IMR-90 (cell line): ENCODE measurements around the gene ANKRD13B. TPM values are rescaled to one million over a fixed set of nuclear protein-coding genes. Genes with fewer than 3 reads are reported as not detected.

ENCODE experiments used
- ATAC-seq: fragments of 200-7000 bp; cut with Tn5 transposase; 2 replicates; pipeline ENCODE4 v1.9.1; 2020; ENCODE audit warnings: low read depth, mild to moderate bottlenecking, moderate library complexity
- BruUV-seq: library from RNA; stranded (reverse); fragments of 400-500 nt; replicated peaks from 2 replicates; lab custom pipeline; 2021; lab: Mats Ljungman, UMichigan
- CTCF ChIA-PET: fragments of 300-600 bp; formaldehyde crosslinking; extraction: SDS; loops from one replicate; lab custom pipeline; 2021; ENCODE audit warnings: antibody characterized with exemption; lab: Yijun Ruan, JAX
- POLR2A ChIA-PET: fragments of 300-600 bp; sonication (Branson Sonifier 250); formaldehyde crosslinking; loops from one replicate; lab custom pipeline; 2022; ENCODE audit warnings: antibody characterized with exemption; ENCODE audit not compliant: unreplicated experiment; lab: Charles Lee
- DNase-seq: peaks from one replicate; pipeline ENCODE4 v3.0.0; 2013
- H2AFZ ChIP-seq: replicated peaks from 2 replicates; pipeline ENCODE3; 2013; ENCODE audit warnings: low read length, mild to moderate bottlenecking; ENCODE audit not compliant: poor library complexity
- H2AK5ac ChIP-seq: 2 replicates; pipeline ENCODE4 v1.6.1; 2013; ENCODE audit warnings: low read depth, low read length, inconsistent platforms
- H2AK9ac ChIP-seq: replicated peaks from 2 replicates; pipeline ENCODE3; 2013; ENCODE audit warnings: mild to moderate bottlenecking, low read depth, low read length, moderate library complexity; ENCODE audit not compliant: poor library complexity
- H2BK120ac ChIP-seq: 2 replicates; pipeline ENCODE4 v1.6.1; 2013; ENCODE audit warnings: low read depth, low read length, inconsistent platforms
- H2BK15ac ChIP-seq: 3 replicates; pipeline ENCODE4 v1.6.1; 2013; ENCODE audit warnings: low read depth, low read length, inconsistent platforms
- H2BK20ac ChIP-seq: 2 replicates; pipeline ENCODE4 v1.6.1; 2013; ENCODE audit warnings: low read depth, mild to moderate bottlenecking, inconsistent platforms, low read length, moderate library complexity
- H2BK5ac ChIP-seq: 2 replicates; pipeline ENCODE4 v1.6.1; 2013; ENCODE audit warnings: mild to moderate bottlenecking, low read depth, low read length, inconsistent platforms; ENCODE audit not compliant: poor library complexity, severe bottlenecking
- H3K14ac ChIP-seq: replicated peaks from 2 replicates; pipeline ENCODE4 v1.6.1; 2013; ENCODE audit warnings: low read depth, low read length, inconsistent platforms
- H3K18ac ChIP-seq: 2 replicates; pipeline ENCODE4 v1.6.1; 2013; ENCODE audit warnings: low read depth, low read length, control low read depth
- H3K23ac ChIP-seq: 2 replicates; pipeline ENCODE4 v1.6.1; 2013; ENCODE audit warnings: low read depth, low read length, inconsistent platforms
- H3K27ac ChIP-seq: 2 replicates; pipeline ENCODE4 v1.5.1; 2013; ENCODE audit warnings: mild to moderate bottlenecking, control low read depth, low read length; ENCODE audit not compliant: insufficient read depth
- H3K27me3 ChIP-seq: 2 replicates; pipeline ENCODE4 v1.6.1; 2013; ENCODE audit warnings: low read length; ENCODE audit not compliant: control insufficient read depth, insufficient read depth
- H3K36me3 ChIP-seq: 2 replicates; pipeline ENCODE4 v1.6.1; 2013; ENCODE audit warnings: low read length, mixed read lengths; ENCODE audit not compliant: control insufficient read depth, insufficient read depth
- H3K4ac ChIP-seq: 2 replicates; pipeline ENCODE4 v1.6.1; 2013; ENCODE audit warnings: low read depth, low read length, inconsistent platforms
- H3K4me1 ChIP-seq: 2 replicates; pipeline ENCODE4 v1.6.1; 2013; ENCODE audit warnings: low read length, mixed read lengths; ENCODE audit not compliant: control insufficient read depth, insufficient read depth
- H3K4me2 ChIP-seq: 2 replicates; pipeline ENCODE4 v1.6.1; 2013; ENCODE audit warnings: low read depth, mild to moderate bottlenecking, control low read depth, low read length, moderate library complexity
- H3K4me3 ChIP-seq: 2 replicates; pipeline ENCODE4 v1.5.1; 2013; ENCODE audit warnings: low read depth, mild to moderate bottlenecking, control low read depth, low read length, moderate library complexity; ENCODE audit not compliant: insufficient read depth
- H3K56ac ChIP-seq: 2 replicates; pipeline ENCODE4 v1.6.1; 2013; ENCODE audit warnings: low read length, inconsistent platforms; ENCODE audit not compliant: insufficient read depth; ENCODE audit errors: extremely low read depth
- H3K79me1 ChIP-seq, 2 experiments: 2 replicates each; pipeline ENCODE4 v1.6.1; 2013; ENCODE audit warnings: low read length in 2 of 2, inconsistent platforms in 1 of 2, low read depth in 1 of 2
- H3K9ac ChIP-seq: 2 replicates; pipeline ENCODE4 v1.6.1; 2013; ENCODE audit warnings: low read depth, low read length, control low read depth
- H3K9me1 ChIP-seq: 2 replicates; pipeline ENCODE4 v1.6.1; 2013; ENCODE audit warnings: low read length, inconsistent platforms; ENCODE audit not compliant: insufficient read depth
- H3K9me3 ChIP-seq: 2 replicates; pipeline ENCODE4 v1.6.1; 2013; ENCODE audit warnings: low read length; ENCODE audit not compliant: control insufficient read depth, insufficient read depth
- H4K20me1 ChIP-seq: 2 replicates; pipeline ENCODE4 v1.6.1; 2013; ENCODE audit warnings: low read length, inconsistent platforms; ENCODE audit not compliant: insufficient read depth
- H4K5ac ChIP-seq: 2 replicates; pipeline ENCODE4 v1.6.1; 2013; ENCODE audit warnings: mild to moderate bottlenecking, low read depth, low read length, control low read depth
- H4K8ac ChIP-seq, 2 experiments: 2 replicates each; pipeline ENCODE4 v1.6.1; 2013; ENCODE audit warnings: low read depth in 2 of 2, low read length in 2 of 2, control low read depth in 1 of 2, inconsistent platforms in 1 of 2
- H4K91ac ChIP-seq: 2 replicates; pipeline ENCODE4 v1.6.1; 2013; ENCODE audit warnings: low read depth, low read length, inconsistent platforms; ENCODE audit not compliant: insufficient read depth
- BHLHE40 ChIP-seq: fragments of 150-350 bp; IDR thresholded peaks from 2 replicates; pipeline ENCODE4 v1.6.1; 2016; ENCODE audit warnings: mild to moderate bottlenecking, low read depth, low read length
- CEBPB ChIP-seq: IDR thresholded peaks from 2 replicates; pipeline ENCODE4 v1.6.1; 2012; ENCODE audit warnings: low read depth, low read length, improper control_type of control experiment
- CHD1 ChIP-seq: IDR thresholded peaks from 2 replicates; pipeline ENCODE4 v1.6.1; 2012; ENCODE audit warnings: low read depth, low read length, improper control_type of control experiment
- CTCF ChIP-seq: conservative IDR thresholded peaks from 2 replicates; pipeline ENCODE4 v1.5.1; 2012; ENCODE audit warnings: mild to moderate bottlenecking, low read depth, low read length, improper control_type of control experiment
- ELK1 ChIP-seq: fragments of 150-350 bp; IDR thresholded peaks from 2 replicates; pipeline ENCODE4 v1.6.1; 2016; ENCODE audit warnings: low read depth, mild to moderate bottlenecking, low read length, moderate library complexity, borderline replicate concordance
- FOS ChIP-seq: fragments of 150-350 bp; IDR thresholded peaks from 2 replicates; pipeline ENCODE4 v1.6.1; 2016; ENCODE audit warnings: low read depth, low read length
- MAZ ChIP-seq: IDR thresholded peaks from 2 replicates; pipeline ENCODE4 v1.6.1; 2012; ENCODE audit warnings: low read depth, mild to moderate bottlenecking, low read length, improper control_type of control experiment, moderate library complexity, borderline replicate concordance
- MXI1 ChIP-seq: IDR thresholded peaks from 2 replicates; pipeline ENCODE4 v1.6.1; 2012; ENCODE audit warnings: low read depth, mild to moderate bottlenecking, low read length, moderate library complexity, borderline replicate concordance
- NFE2L2 ChIP-seq: fragments of 150-350 bp; IDR thresholded peaks from 2 replicates; pipeline ENCODE4 v1.6.1; 2016; ENCODE audit warnings: low read depth, mild to moderate bottlenecking, low read length
- POLR2A ChIP-seq: IDR thresholded peaks from 2 replicates; pipeline ENCODE4 v1.6.1; 2012; ENCODE audit warnings: mild to moderate bottlenecking, low read depth, low read length
- RAD21 ChIP-seq: IDR thresholded peaks from 2 replicates; pipeline ENCODE4 v1.6.1; 2012; ENCODE audit warnings: low read length, improper control_type of control experiment
- RFX5 ChIP-seq: IDR thresholded peaks from 2 replicates; pipeline ENCODE4 v1.8.0; 2012; ENCODE audit warnings: low read depth, mild to moderate bottlenecking, low read length, moderate library complexity
- SMC3 ChIP-seq: fragments of 150-350 bp; IDR thresholded peaks from 2 replicates; pipeline ENCODE4 v1.6.1; 2016; ENCODE audit warnings: low read depth, mild to moderate bottlenecking, antibody characterized with exemption, low read length, moderate library complexity
- USF2 ChIP-seq: fragments of 150-350 bp; IDR thresholded peaks from 2 replicates; pipeline ENCODE4 v1.6.1; 2017; ENCODE audit warnings: mild to moderate bottlenecking, antibody characterized with exemption, low read length, low read depth
- WGBS, 2 experiments: methylation state at CpG; one replicate each; pipeline versions ENCODE4 v1.1.5 to v1.1.7; 2013; ENCODE audit warnings: missing lambda C conversion rate in 2 of 2; ENCODE audit not compliant: insufficient read length in 1 of 2; ENCODE audit errors: extremely low coverage in 2 of 2; 5-methylcytosine and 5-hydroxymethylcytosine counted together
- dilution Hi-C: fragments of 300-500 bp; cut with HindIII; formaldehyde crosslinking; loops from one replicate; pipeline ENCODE4 v1.14.3; 2018; ENCODE audit warnings: low sequenced_read_pairs; ENCODE audit not compliant: unreplicated experiment
- in situ Hi-C: fragments of 300-500 bp; cut with MboI; formaldehyde crosslinking; loops from 3 replicates; pipeline ENCODE4 v1.14.3; 2019; ENCODE audit warnings: low sequenced_read_pairs, inconsistent platforms, mixed read lengths
- intact Hi-C: fragments of 100-400 bp; cut with micrococcal nuclease; formaldehyde crosslinking; loops from 2 replicates; pipeline ENCODE4 v1.10.0; 2022
- polyA plus RNA-seq, 3 experiments: library from polyadenylated mRNA; depleted of rRNA; stranded (reverse); fragments of >200 nt; gene quantifications; 2 replicates each; pipeline ENCODE4 v1.2.3, GENCODE V29; 2012; ENCODE audit warnings: low replicate concordance in 1 of 3
- total RNA-seq: library from RNA; depleted of rRNA; stranded (reverse); fragments of >200 nt; gene quantifications from 2 replicates; pipeline ENCODE4 v1.2.3, GENCODE V29; 2012

Gene ANKRD13B
- total and polyA plus RNA-seq, 2 of the 4 experiments (the other 2 are of a cell fraction), result 0.90 to 4.0 TPM

GRCh38 chr17:29571883-29572681, 20.9 kb upstream of the ANKRD13B start:
- Histone ChIP-seq H3K9ac (no peak overlapping the region), H3K4me1 (peaks cover 11% of the 10 kb centered on the region), H3K4me2 (no peak overlapping the region), H4K8ac (peak overlapping the region; percentile 57 to 66; a peak in 2 of 4 replicates), H4K20me1 (no peaks in the 10 kb centered on the region), H3K79me1 (peaks cover 3 to 35% of the 10 kb centered on the region in 2 experiments), H3K36me3 (peaks cover 42% of the 10 kb centered on the region), H2BK15ac (no peak overlapping the region), H3K4ac (peak overlapping the region; percentile 16; the same call in 1 of the 2 replicates), H4K5ac (no peak overlapping the region), H2BK120ac (no peak overlapping the region), H3K27ac (no peak overlapping the region), H2AK5ac (peak overlapping the region; percentile 33; the same call in 1 of the 2 replicates), H3K27me3 (no peaks in the 10 kb centered on the region), H3K56ac (no peak overlapping the region), H2BK20ac (no peak overlapping the region), H3K4me3 (no peak overlapping the region), H3K18ac (no peak overlapping the region), H4K91ac (no peak overlapping the region), H3K9me1 (no peaks in the 10 kb centered on the region; the same call in 1 of the 2 replicates), H2AFZ (peak overlapping the region; percentile 74), H3K14ac (no peak overlapping the region), H2BK5ac (no peak overlapping the region), H3K23ac (no peak overlapping the region), H2AK9ac (peak overlapping the region; percentile 61), H3K9me3 (no peaks in the 10 kb centered on the region)
- dilution Hi-C loops, result no loop called here
- ChIA-PET POLR2A (interaction anchor here (0.6 kb wide), 1 partner anchor 19 kb away, joined by 3 read pairs; no protein-coding TSS in a partner anchor), CTCF (interaction anchor here (1.3 to 2.4 kb wide), 3 partner anchors 16 to 202 kb away, joined by 3 to 13 read pairs (median 7); no protein-coding TSS in a partner anchor)
- in situ Hi-C loops, result no loop called here
- no peak for DNase-seq
- WGBS, 2 experiments, result 84% methylated on average over 3 of the region's 30 CpGs; no CpG with 5 or more reads in 1 of the 2 experiments
- BruUV-seq, result no TSS peak
- intact Hi-C loops, result loop anchor here (1.0 kb wide), 1 partner anchor 202 kb away; no protein-coding TSS in a partner anchor
- ATAC-seq, result peak; percentile 0; the same call in 1 of the 2 replicates
- no peak for TF ChIP-seq BHLHE40
- no peak for TF ChIP-seq CHD1
- no peak for TF ChIP-seq MAZ
- no peak for TF ChIP-seq CEBPB
- no peak for TF ChIP-seq SMC3
- TF ChIP-seq FOS, result no peak
- no peak for TF ChIP-seq POLR2A
- TF ChIP-seq RAD21, result no peak
- TF ChIP-seq NFE2L2, result no peak
- no peak for TF ChIP-seq RFX5
- no peak for TF ChIP-seq USF2
- TF ChIP-seq CTCF, result no peak
- TF ChIP-seq MXI1, result no peak
- TF ChIP-seq ELK1, result no peak
